Mesothelial cell of epicardium (in vitro differentiated cells): Measurements from ENCODE around the gene MMP23B. TPM values are rescaled to one million over a fixed set of nuclear protein-coding genes. Genes with fewer than 3 reads are reported as not detected.
A peak's percentile ranks its signal among the peaks of the same experiment; 100 is the strongest.

Source experiments
- DNase-seq, 2 experiments: peaks; one replicate each; pipeline ENCODE4 v3.0.0; 2021; ENCODE audit warnings: low spot score in 2 of 2; ENCODE audit not compliant: unreplicated experiment in 2 of 2
- H3K27ac Mint-ChIP-seq: 2 replicates; pipeline ENCODE4 v1.8.0; 2021; ENCODE audit warnings: mixed read lengths
- H3K27me3 Mint-ChIP-seq: 2 replicates; pipeline ENCODE4 v1.8.0; 2021; ENCODE audit warnings: low read depth, mixed read lengths
- H3K36me3 Mint-ChIP-seq: 2 replicates; pipeline ENCODE4 v1.8.0; 2021; ENCODE audit warnings: mixed read lengths
- H3K4me1 Mint-ChIP-seq: 2 replicates; pipeline ENCODE4 v1.8.0; 2021; ENCODE audit warnings: mixed read lengths
- H3K4me3 Mint-ChIP-seq: 2 replicates; pipeline ENCODE4 v1.8.0; 2021; ENCODE audit warnings: mild to moderate bottlenecking, moderate library complexity, mixed read lengths
- H3K9me3 Mint-ChIP-seq: 2 replicates; pipeline ENCODE4 v1.8.0; 2021; ENCODE audit warnings: mixed read lengths
- total RNA-seq: library from RNA; stranded (reverse); gene quantifications from 3 replicates; pipeline ENCODE4 v1.2.1, GENCODE V29; 2021
- TF ChIP-seq, protein P1 (sequence below): fragments of 200-600 bp; sonication (generic); IDR thresholded peaks from one replicate; pipeline ENCODE4 v1.5.0; 2021; ENCODE audit warnings: antibody characterized with exemption; ENCODE audit not compliant: unreplicated experiment

MMP23B gene
- total RNA-seq, 1 donor from 2014 or later: 63.8 TPM

DNA sequence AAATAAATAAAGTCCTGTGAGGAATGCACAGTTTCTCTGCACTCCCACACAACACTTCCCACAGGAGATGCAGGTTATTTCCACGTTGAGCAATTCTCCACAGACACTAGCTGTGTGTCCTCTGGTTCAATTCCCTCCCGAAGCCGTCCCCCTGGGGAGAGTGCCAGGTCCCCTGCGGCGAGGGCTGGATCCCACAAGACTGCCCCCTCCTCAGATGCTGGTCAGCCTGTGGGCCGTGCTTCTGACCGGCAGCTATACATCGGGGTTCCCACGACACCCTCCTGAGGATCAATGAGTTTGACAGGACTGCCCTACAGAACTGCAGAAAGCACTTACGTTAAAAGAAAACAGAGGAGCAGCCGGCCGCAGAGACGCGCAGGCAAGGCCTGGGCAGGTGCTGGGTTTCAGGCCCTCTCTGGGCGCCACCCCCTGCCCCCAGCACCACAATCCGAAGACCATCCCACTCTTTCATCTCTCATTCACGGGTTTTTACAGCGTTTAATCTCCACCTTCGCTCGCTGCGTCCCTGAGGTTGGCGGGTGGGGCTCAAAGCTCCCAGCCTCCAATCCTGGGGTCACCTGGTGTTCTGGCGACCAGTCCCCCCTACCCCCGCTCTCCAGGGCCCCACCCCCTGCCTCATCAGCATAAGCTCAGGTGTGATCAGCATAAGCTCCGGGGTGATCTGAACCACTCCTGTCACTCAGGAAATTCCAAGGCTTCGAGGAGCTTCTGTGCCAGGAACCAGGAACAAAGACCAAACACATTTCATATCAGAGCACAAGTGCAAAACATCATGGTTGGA is 51.3 kb downstream of the MMP23B start:
- Mint-ChIP-seq H3K27me3 (no peaks in the 10 kb centered on the region), H3K27ac (peak overlapping the region; percentile 75), H3K4me1 (peaks cover 12% of the 10 kb centered on the region), H3K36me3 (peaks cover 9% of the 10 kb centered on the region), H3K4me3 (no peak overlapping the region), H3K9me3 (no peaks in the 10 kb centered on the region)
- DNase-seq: no peak
- TF ChIP-seq, protein P1, sequence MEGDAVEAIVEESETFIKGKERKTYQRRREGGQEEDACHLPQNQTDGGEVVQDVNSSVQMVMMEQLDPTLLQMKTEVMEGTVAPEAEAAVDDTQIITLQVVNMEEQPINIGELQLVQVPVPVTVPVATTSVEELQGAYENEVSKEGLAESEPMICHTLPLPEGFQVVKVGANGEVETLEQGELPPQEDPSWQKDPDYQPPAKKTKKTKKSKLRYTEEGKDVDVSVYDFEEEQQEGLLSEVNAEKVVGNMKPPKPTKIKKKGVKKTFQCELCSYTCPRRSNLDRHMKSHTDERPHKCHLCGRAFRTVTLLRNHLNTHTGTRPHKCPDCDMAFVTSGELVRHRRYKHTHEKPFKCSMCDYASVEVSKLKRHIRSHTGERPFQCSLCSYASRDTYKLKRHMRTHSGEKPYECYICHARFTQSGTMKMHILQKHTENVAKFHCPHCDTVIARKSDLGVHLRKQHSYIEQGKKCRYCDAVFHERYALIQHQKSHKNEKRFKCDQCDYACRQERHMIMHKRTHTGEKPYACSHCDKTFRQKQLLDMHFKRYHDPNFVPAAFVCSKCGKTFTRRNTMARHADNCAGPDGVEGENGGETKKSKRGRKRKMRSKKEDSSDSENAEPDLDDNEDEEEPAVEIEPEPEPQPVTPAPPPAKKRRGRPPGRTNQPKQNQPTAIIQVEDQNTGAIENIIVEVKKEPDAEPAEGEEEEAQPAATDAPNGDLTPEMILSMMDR: no peak

Other genes with a start within 250 kb of the MMP23B start
- 396 to 423 TPM (median 405 TPM) in 3 replicates for gene CCNL2, start 232.8 kb upstream of the MMP23B start, total RNA-seq
- 87.9 to 98.2 TPM (median 94.7 TPM) in 3 replicates for gene MRPL20, start 224.9 kb upstream of the MMP23B start, total RNA-seq
- gene ANKRD65, start 210.9 kb upstream of the MMP23B start, total RNA-seq: 10.9 to 12.3 TPM (median 11.3 TPM) in 3 replicates
- 57.0 to 59.1 TPM (median 57.7 TPM) in 3 replicates for gene VWA1, start 196.5 kb upstream of the MMP23B start, total RNA-seq
- gene ATAD3C, start 182.5 kb upstream of the MMP23B start, total RNA-seq: 2.2 to 3.9 TPM (median 2.9 TPM) in 3 replicates
- gene ATAD3B, start 160.4 kb upstream of the MMP23B start, total RNA-seq: 38.5 to 43.6 TPM (median 39.2 TPM) in 3 replicates
- gene ATAD3A, start 120.0 kb upstream of the MMP23B start, total RNA-seq: 31.8 to 35.4 TPM (median 35.3 TPM) in 3 replicates
- 16.7 to 18.3 TPM (median 17.3 TPM) in 3 replicates for gene TMEM240, start 91.5 kb upstream of the MMP23B start, total RNA-seq
- 97.2 to 98.8 TPM (median 97.4 TPM) in 3 replicates for gene SSU72, start 57.3 kb upstream of the MMP23B start, total RNA-seq
- 5.4 to 6.2 TPM (median 5.4 TPM) in 3 replicates for gene FNDC10, start 32.0 kb upstream of the MMP23B start, total RNA-seq
- 110 to 117 TPM (median 112 TPM) in 3 replicates for gene MIB2, start 16.7 kb upstream of the MMP23B start, total RNA-seq
- gene CDK11B, start 26.8 kb downstream of the MMP23B start, total RNA-seq: 25.2 to 27.2 TPM (median 26.6 TPM) in 3 replicates
- gene SLC35E2B, start 60.6 kb downstream of the MMP23B start, total RNA-seq: 112 to 119 TPM (median 113 TPM) in 3 replicates
- 47.9 to 54.2 TPM (median 52.8 TPM) in 3 replicates for gene CDK11A, start 92.2 kb downstream of the MMP23B start, total RNA-seq
- gene NADK, start 146.3 kb downstream of the MMP23B start, total RNA-seq: 77.7 to 79.9 TPM (median 78.2 TPM) in 3 replicates